ENCODE measurements around the gene FBXO42.

FBXO42 gene

GRCh38 chr1:16393570-16394521, 41.6 kb upstream of the FBXO42 start:
- no CpG with 5 or more reads among the region's 10 CpGs for WGBS (ENCODE audit: extremely low coverage, insufficient coverage, low lambda C conversion rate)
- H2BK5ac ChIP-seq (ENCODE audit: low read length), result no peak overlapping the region
- no peak overlapping the region for H3K9ac ChIP-seq (ENCODE audit: low read length)
- peaks cover 35% of the 10 kb centered on the region for H3K79me1 ChIP-seq (ENCODE audit: low read length)
- H3K79me2 ChIP-seq (ENCODE audit: control insufficient read depth, insufficient read depth, low read length), result peaks cover 39% of the 10 kb centered on the region
- DNase-seq, result no peak
- H3K27ac ChIP-seq (ENCODE audit: low read depth, low read length), result no peak overlapping the region
- H3K4ac ChIP-seq (ENCODE audit: low read depth, low read length), result no peak overlapping the region
- H3K4me1 ChIP-seq (ENCODE audit: control insufficient read depth, low read depth, low read length), result no peaks in the 10 kb centered on the region
- no peak overlapping the region for H3K23ac ChIP-seq (ENCODE audit: low read length)
- H2BK15ac ChIP-seq (replicated peaks; ENCODE audit: low read depth), result no peak overlapping the region
- no peak overlapping the region for H4K8ac ChIP-seq (ENCODE audit: low read depth, low read length)
- H3K4me3 ChIP-seq (ENCODE audit: low read length), result no peak overlapping the region
- no peak overlapping the region for H2BK120ac ChIP-seq (ENCODE audit: low read depth, low read length)
- H3K4me2 ChIP-seq (ENCODE audit: low read length), result no peak overlapping the region
- peaks cover 3% of the 10 kb centered on the region for H3K36me3 ChIP-seq (ENCODE audit: control insufficient read depth, insufficient read depth, low read length)
- H2AK5ac ChIP-seq (ENCODE audit: low read length), result no peak overlapping the region
- no peak overlapping the region for H3K18ac ChIP-seq (ENCODE audit: low read length)
- no peak overlapping the region for H3K56ac ChIP-seq (ENCODE audit: low read length)
- no peaks in the 10 kb centered on the region for H3K27me3 ChIP-seq (ENCODE audit: insufficient read depth, low read length, poor library complexity)
- H4K5ac ChIP-seq (ENCODE audit: low read length), result no peak overlapping the region

GRCh38 chr1:16392740-16393569, 40.7 kb upstream of the FBXO42 start:
- Histone ChIP-seq H3K9ac (ENCODE audit: low read length) (no peak overlapping the region), H4K8ac (ENCODE audit: low read depth, low read length) (no peak overlapping the region), H3K4me1 (ENCODE audit: control insufficient read depth, low read depth, low read length) (no peaks in the 10 kb centered on the region), H3K27ac (ENCODE audit: low read depth, low read length) (no peak overlapping the region), H3K18ac (ENCODE audit: low read length) (no peak overlapping the region), H3K23ac (ENCODE audit: low read length) (no peak overlapping the region), H3K4me3 (ENCODE audit: low read length) (no peak overlapping the region), H2BK5ac (ENCODE audit: low read length) (no peak overlapping the region), H3K79me1 (ENCODE audit: low read length) (peaks cover 35% of the 10 kb centered on the region), H3K36me3 (ENCODE audit: control insufficient read depth, insufficient read depth, low read length) (peaks cover 3% of the 10 kb centered on the region), H3K56ac (ENCODE audit: low read length) (no peak overlapping the region), H3K27me3 (ENCODE audit: insufficient read depth, low read length, poor library complexity) (no peaks in the 10 kb centered on the region), H3K4ac (ENCODE audit: low read depth, low read length) (no peak overlapping the region), H3K4me2 (ENCODE audit: low read length) (no peak overlapping the region), H2AK5ac (ENCODE audit: low read length) (no peak overlapping the region), H2BK15ac (replicated peaks; ENCODE audit: low read depth) (no peak overlapping the region), H3K79me2 (ENCODE audit: control insufficient read depth, insufficient read depth, low read length) (peaks cover 42% of the 10 kb centered on the region), H2BK120ac (ENCODE audit: low read depth, low read length) (no peak overlapping the region), H4K5ac (ENCODE audit: low read length) (no peak overlapping the region)
- WGBS (ENCODE audit: extremely low coverage, insufficient coverage, low lambda C conversion rate), result no CpG with 5 or more reads among the region's 21 CpGs
- DNase-seq, result no peak

- no peaks in the 10 kb centered on the region for H3K4me1 ChIP-seq (ENCODE audit: control insufficient read depth, low read depth, low read length)
- no peak overlapping the region for H3K56ac ChIP-seq (ENCODE audit: low read length)
- H3K27me3 ChIP-seq (ENCODE audit: insufficient read depth, low read length, poor library complexity), result no peaks in the 10 kb centered on the region
- no peak overlapping the region for H3K23ac ChIP-seq (ENCODE audit: low read length)
- H3K4ac ChIP-seq (ENCODE audit: low read depth, low read length), result no peak overlapping the region
- no peak overlapping the region for H2BK5ac ChIP-seq (ENCODE audit: low read length)
- no CpG with 5 or more reads among the region's 3 CpGs for WGBS (ENCODE audit: extremely low coverage, insufficient coverage, low lambda C conversion rate)
- DNase-seq, result no peak
- no peak overlapping the region for H3K18ac ChIP-seq (ENCODE audit: low read length)
- peaks cover 3% of the 10 kb centered on the region for H3K36me3 ChIP-seq (ENCODE audit: control insufficient read depth, insufficient read depth, low read length)
- peaks cover 45% of the 10 kb centered on the region for H3K79me1 ChIP-seq (ENCODE audit: low read length)
- H3K9ac ChIP-seq (ENCODE audit: low read length), result no peak overlapping the region
- no peak overlapping the region for H2AK5ac ChIP-seq (ENCODE audit: low read length)
- no peak overlapping the region for H2BK120ac ChIP-seq (ENCODE audit: low read depth, low read length)
- H2BK15ac ChIP-seq (replicated peaks; ENCODE audit: low read depth), result no peak overlapping the region
- no peak overlapping the region for H4K8ac ChIP-seq (ENCODE audit: low read depth, low read length)
- no peak overlapping the region for H3K4me3 ChIP-seq (ENCODE audit: low read length)
- no peak overlapping the region for H3K27ac ChIP-seq (ENCODE audit: low read depth, low read length)
- no peak overlapping the region for H4K5ac ChIP-seq (ENCODE audit: low read length)
- peaks cover 56% of the 10 kb centered on the region for H3K79me2 ChIP-seq (ENCODE audit: control insufficient read depth, insufficient read depth, low read length)
- no peak overlapping the region for H3K4me2 ChIP-seq (ENCODE audit: low read length)
Measured at GRCh38 chr1:16391411-16391810, 39.1 kb upstream of the FBXO42 start.

GRCh38 chr1:16387201-16388188, 35.2 kb upstream of the FBXO42 start:
- Histone ChIP-seq H3K36me3 (ENCODE audit: control insufficient read depth, insufficient read depth, low read length) (no peaks in the 10 kb centered on the region), H2BK15ac (replicated peaks; ENCODE audit: low read depth) (no peak overlapping the region), H3K18ac (ENCODE audit: low read length) (no peak overlapping the region), H2AK5ac (ENCODE audit: low read length) (no peak overlapping the region), H3K56ac (ENCODE audit: low read length) (no peak overlapping the region), H3K4me1 (ENCODE audit: control insufficient read depth, low read depth, low read length) (peaks cover 5% of the 10 kb centered on the region), H3K4me2 (ENCODE audit: low read length) (no peak overlapping the region), H3K27me3 (ENCODE audit: insufficient read depth, low read length, poor library complexity) (no peaks in the 10 kb centered on the region), H4K8ac (ENCODE audit: low read depth, low read length) (no peak overlapping the region), H3K4ac (ENCODE audit: low read depth, low read length) (no peak overlapping the region), H3K27ac (ENCODE audit: low read depth, low read length) (no peak overlapping the region), H3K79me1 (ENCODE audit: low read length) (peaks cover 43% of the 10 kb centered on the region), H2BK5ac (ENCODE audit: low read length) (no peak overlapping the region), H3K79me2 (ENCODE audit: control insufficient read depth, insufficient read depth, low read length) (peaks cover 78% of the 10 kb centered on the region), H4K5ac (ENCODE audit: low read length) (no peak overlapping the region), H2BK120ac (ENCODE audit: low read depth, low read length) (no peak overlapping the region), H3K23ac (ENCODE audit: low read length) (no peak overlapping the region), H3K4me3 (ENCODE audit: low read length) (no peak overlapping the region), H3K9ac (ENCODE audit: low read length) (no peak overlapping the region)
- no peak for DNase-seq
- whole genome bisulfite sequencing (ENCODE audit: extremely low coverage, insufficient coverage, low lambda C conversion rate), result no CpG with 5 or more reads among the region's 14 CpGs

GRCh38 chr1:16386454-16387113, 34.3 kb upstream of the FBXO42 start:
- no peaks in the 10 kb centered on the region for H3K27me3 ChIP-seq (ENCODE audit: insufficient read depth, low read length, poor library complexity)
- H3K4me2 ChIP-seq (ENCODE audit: low read length), result no peak overlapping the region
- no peaks in the 10 kb centered on the region for H3K36me3 ChIP-seq (ENCODE audit: control insufficient read depth, insufficient read depth, low read length)
- H3K4me3 ChIP-seq (ENCODE audit: low read length), result no peak overlapping the region
- H2BK120ac ChIP-seq (ENCODE audit: low read depth, low read length), result no peak overlapping the region
- H4K5ac ChIP-seq (ENCODE audit: low read length), result no peak overlapping the region
- no peak overlapping the region for H4K8ac ChIP-seq (ENCODE audit: low read depth, low read length)
- H3K4me1 ChIP-seq (ENCODE audit: control insufficient read depth, low read depth, low read length), result peaks cover 5% of the 10 kb centered on the region
- H3K27ac ChIP-seq (ENCODE audit: low read depth, low read length), result no peak overlapping the region
- no peak overlapping the region for H2BK5ac ChIP-seq (ENCODE audit: low read length)
- H3K4ac ChIP-seq (ENCODE audit: low read depth, low read length), result no peak overlapping the region
- H3K9ac ChIP-seq (ENCODE audit: low read length), result no peak overlapping the region
- H3K56ac ChIP-seq (ENCODE audit: low read length), result no peak overlapping the region
- no peak overlapping the region for H3K18ac ChIP-seq (ENCODE audit: low read length)
- no peak overlapping the region for H2BK15ac ChIP-seq (replicated peaks; ENCODE audit: low read depth)
- DNase-seq, result no peak
- H2AK5ac ChIP-seq (ENCODE audit: low read length), result no peak overlapping the region
- peaks cover 76% of the 10 kb centered on the region for H3K79me2 ChIP-seq (ENCODE audit: control insufficient read depth, insufficient read depth, low read length)
- no peak overlapping the region for H3K23ac ChIP-seq (ENCODE audit: low read length)
- no CpG with 5 or more reads among the region's 5 CpGs for WGBS (ENCODE audit: extremely low coverage, insufficient coverage, low lambda C conversion rate)
- peaks cover 38% of the 10 kb centered on the region for H3K79me1 ChIP-seq (ENCODE audit: low read length)

Data from mesendoderm (in vitro differentiated cells).